HL-60/S4 treated with phorbol 12-myristate 13-acetate at 8.2 ng/mL for 4 days and 3 days (cell line): ENCODE measurements around the gene TMEM81.

ENCODE experiments used
- in situ Hi-C: fragments of 300-500 bp; cut with MboI; formaldehyde crosslinking; loops from 2 replicates; pipeline ENCODE4 v1.15.0; 2022; ENCODE audit warnings: low sequenced_read_pairs

Gene TMEM81

DNA sequence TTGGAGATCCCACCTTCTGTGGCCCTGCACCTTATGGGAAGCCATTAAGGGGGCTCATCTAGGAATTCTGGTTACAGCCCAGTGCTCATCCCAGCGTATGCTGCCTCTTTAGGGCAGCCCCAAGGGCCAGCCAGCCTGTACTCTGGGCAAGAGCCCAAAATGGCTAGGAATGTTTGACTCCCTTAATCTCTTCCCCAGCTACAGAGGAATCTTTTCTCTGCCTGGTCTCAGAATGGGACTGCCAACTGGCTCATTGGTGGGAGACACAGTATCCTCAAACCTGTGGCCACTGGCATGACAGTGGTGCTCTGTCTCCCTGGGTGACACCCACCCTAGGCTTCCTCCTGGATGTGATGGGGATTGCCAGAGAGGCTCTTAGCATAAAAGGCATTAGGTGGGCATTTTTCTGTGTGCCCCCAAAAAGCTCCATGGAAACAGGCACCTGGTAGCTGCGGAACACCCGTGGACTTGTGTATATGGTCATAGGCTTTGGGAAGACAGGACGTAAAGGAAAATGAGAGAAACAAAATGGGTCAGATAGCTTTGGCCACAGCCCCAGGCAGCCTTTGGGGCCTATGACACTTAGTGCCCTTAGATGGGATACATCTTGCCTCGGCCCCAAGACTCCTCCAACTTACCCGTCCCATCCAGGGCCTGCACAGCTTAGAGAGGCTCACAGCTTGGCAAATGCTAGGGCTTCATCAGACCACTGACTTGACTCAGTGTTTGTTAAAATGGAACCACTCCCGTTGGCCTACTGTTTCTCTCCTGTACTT lies 6.9 kb downstream of the TMEM81 start:
- in situ Hi-C loops: no loop called here

DNA sequence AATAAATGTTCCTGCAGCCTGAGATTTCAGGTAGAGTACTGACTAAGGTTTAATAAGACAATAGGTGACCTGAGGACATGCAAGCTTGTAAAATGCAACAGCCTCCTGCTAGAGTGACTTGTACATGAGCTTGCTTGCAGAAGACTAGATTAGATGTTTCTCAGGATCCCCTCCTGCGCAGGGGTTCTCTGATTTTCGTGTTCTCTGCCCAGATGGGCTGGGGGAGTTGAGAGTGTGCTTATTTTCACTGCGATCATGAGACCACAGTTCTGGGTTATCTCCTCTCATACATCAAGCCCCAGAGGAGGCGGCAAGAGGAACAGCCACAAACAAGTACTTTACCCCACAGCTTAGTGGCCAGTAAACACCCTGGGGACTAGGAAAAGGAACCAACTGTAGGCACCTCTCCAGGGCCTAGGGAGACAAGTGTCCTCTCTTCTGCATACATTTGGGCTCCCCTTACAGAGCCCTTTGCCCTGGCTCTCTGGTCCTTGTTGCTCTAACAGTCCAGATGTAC lies 8.0 kb downstream of the TMEM81 start:
- in situ Hi-C loops: no loop called here

DNA sequence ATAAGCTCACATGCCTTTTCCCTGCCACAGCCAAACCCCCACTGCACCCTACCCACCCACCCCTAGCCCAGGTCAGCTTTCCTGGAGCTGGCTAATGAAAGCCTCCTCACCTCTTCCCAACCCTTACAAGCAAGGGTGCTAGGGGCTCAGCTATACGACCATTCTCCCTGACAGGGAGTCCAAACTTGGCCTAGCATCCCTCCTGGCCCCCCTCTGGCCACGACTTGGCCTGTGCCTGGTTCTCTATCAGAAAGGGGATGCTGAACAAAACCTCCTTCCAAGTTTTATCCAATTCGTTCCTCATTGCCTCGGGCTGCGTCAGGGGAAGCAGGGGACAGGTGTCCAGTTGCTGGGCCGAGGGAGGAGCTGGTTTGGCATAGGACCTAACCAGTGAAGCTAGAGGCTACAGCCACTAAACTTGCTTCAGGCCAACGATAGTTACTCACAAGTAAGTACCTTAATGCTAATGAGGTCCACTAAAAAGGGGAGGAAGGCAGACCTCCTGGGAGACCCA lies 8.6 kb downstream of the TMEM81 start:
- in situ Hi-C loops: no loop called here

DNA sequence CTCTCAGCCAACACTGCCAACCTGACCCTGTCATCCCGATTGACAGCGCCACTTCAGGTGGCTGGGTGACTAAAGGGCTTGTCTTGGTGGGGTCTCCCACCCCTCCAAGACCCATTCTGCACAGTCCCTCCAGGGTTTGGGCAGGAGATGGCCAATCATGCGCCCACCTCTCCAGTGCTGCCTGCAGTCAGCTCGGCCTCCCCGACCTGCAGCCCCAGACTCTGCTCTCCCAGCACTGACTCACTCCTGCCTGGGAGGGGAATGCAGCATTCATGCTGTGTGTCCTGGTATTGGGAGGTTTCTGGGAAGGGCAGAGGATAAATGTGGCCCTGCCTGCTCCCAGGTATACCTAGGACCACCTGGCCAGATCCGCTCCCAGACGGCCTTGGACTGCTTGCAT lies 9.7 kb downstream of the TMEM81 start:
- in situ Hi-C loops: no loop called here

DNA sequence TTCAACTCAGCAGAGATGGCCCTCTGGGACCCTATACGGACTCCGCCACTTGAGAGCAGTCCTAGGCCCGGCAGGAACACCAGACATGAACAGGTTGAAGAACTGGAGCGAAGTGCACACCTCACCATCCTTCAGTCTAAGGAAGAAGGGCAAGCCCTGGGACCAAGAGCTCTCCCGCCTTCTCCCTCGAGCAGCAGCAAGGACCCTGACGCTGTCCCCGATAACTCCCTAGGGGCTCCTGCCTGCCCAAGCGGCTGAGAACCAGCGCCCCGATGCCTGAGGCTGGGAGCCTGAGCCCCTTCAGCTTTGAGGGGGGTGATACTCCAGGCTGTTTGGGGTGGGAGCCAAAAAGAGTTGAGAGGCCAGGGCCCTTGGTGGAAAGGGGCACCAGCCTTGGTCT lies 10.2 kb downstream of the TMEM81 start:
- in situ Hi-C loops: no loop called here

DNA sequence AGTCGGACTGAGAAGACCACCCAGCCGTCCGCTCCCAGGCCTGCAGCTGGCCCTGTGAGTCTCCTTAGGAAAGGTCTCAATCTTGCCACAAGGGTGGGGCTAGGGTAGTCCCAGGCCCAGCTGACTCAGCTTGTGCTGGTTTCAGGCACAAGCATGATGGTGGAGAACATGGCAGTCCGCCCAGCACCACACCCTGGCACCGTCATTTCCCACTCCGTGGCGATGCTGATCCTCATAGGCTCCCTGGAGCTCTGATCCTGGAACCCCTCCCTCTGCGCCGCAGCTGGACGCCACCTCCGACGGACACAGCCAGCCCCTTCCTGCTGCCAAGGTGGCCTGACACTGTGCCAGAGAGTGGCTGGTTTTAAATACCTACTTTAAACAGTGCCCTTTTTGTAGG lies 10.7 kb downstream of the TMEM81 start:
- in situ Hi-C loops: no loop called here

DNA sequence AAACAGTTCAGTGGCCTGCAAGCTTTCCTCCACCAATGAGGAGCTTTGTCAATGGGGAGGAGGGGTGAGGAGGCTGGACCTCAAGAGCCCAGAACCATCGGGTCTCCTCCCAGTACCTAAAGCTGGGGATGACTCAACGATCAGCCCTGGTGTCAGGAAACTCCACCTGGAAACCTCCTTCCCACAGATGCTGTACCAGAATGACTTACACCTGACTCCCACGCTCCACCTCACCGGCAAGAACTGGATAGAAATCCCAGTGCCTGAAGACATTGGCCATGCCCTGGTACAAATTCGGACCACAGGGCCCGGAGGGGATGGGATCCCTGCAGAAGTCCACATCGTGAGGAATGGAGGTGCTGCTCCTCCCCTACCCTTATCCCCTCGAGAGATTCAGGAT lies 11.4 kb downstream of the TMEM81 start:
- in situ Hi-C loops: no loop called here

DNA sequence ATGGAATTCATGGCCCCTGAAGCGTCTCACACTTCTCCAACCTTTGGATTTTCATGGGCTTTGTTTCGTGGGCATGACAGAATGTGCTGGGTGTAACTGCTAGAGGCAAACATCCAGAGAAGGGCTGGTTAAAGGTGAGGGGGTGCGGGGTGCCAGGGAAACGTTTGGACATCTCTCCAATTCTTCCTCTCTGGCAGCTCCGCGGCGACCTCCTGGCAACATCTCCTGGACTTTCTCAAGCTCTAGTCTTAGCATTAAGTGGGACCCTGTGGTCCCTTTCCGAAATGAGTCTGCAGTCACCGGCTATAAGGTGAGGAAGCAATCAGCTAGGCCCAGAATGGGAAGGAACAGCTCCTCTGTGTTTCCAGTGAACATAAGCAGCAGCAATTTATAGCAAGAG lies 12.0 kb downstream of the TMEM81 start:
- in situ Hi-C loops: no loop called here

DNA sequence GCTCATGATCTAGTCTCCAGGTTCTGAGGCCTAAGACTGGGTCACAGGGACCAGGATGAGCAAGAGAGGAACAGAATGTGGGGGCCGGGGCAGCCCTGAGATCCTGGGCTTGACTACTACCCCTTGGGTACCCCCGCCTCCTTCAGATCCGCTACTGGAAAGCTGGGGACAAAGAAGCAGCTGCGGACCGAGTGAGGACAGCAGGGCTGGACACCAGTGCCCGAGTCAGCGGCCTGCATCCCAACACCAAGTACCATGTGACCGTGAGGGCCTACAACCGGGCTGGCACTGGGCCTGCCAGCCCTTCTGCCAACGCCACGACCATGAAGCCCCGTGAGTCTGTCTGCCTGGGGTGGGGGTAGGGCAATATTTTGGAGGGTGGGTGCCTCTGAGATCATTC lies 12.5 kb downstream of the TMEM81 start:
- in situ Hi-C loops: no loop called here

DNA sequence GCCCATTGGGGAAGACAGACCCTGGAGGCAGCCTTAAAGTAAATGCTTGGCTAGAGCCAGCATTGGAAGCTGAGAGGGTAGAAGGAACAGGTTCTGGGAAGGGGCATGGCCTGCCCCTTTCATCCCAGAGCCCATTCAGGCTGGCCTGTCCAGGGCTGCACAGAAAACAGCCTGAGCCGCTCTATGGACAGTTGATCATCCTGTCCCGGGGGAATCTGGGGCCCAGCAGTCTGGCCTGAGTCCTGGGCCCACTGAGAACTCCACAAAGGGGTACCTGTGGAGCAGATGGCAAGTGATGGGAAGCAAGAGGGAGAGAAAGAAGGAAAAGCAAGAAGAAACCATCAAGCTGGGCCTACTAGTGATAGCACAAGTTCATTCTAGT lies 13.2 kb downstream of the TMEM81 start:
- in situ Hi-C loops: no loop called here

DNA sequence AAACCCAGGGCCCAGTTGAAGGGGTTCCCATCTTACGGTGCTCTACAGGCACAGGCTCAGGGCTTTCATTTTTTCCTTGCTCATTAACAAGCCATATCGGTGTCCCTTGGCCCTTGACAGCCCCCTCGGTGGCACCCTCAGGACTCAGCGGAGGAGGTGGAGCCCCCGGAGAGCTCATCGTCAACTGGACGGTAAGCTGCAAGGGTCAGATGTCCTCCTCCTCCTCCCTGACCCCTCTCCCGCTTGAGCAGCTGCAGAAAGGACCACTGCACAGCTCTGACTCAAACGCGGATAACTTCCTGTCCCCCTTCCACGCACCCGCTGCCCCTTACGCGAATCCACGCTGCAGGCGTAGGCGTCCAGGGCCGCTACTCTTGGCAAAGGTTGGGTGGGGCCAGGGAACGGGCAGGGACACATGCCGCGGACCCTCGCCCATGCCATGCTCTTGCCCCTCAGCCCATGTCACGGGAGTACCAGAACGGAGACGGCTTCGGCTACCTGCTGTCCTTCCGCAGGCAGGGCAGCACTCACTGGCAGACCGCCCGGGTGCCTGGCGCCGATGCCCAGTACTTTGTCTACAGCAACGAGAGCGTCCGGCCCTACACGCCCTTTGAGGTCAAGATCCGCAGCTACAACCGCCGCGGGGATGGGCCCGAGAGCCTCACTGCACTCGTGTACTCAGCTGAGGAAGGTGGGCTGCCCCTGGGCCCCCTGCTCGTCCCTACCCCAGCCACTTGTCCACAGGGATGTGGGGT lies 14.7 kb downstream of the TMEM81 start:
- in situ Hi-C loops: no loop called here

DNA sequence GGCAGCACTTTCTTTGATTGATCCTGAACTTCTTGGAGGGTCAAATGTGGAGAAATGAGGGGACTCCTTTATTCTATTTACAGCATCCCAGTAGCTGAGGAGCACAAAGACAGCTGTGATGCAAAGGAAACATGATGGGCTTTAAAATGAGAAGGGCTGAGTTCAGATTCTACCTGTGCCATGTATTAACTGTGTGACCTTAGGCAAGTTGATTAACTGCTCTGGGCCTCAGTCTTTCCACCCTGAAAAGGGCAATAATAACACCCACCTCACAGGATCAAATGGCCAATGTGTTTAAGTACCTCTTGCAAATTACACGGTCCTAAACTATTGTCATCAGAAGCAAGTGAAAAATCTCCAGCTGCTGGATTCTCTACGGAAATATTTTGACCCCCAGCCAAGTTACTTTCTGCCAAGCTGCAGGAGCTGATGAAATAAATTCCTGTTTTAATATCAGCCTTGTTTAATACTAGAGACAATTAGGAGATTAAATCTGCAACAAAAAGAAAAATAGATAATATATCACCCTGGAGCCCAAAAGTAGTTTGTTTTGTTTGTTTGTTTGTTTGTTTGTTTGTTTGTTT lies 15.7 kb downstream of the TMEM81 start:
- in situ Hi-C loops: no loop called here

DNA sequence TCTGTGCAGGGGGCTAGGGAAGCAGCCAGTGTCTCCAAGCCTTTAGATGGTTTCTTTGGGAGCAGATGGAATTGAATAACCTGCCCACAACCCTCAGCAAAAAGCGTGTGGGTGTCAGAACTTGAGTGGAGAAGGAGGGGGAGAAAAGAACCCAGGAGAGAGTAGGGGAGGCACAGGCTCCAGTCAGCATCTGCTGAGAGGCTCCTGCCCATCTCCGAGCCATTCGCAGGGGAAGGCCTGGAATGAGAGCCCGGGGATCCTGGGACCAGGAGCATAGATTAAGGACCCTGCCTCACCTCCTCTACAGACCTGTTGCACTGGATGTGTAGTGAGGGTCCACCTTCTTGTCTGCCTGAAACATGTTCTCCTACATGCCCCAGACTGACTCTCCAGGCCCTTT lies 16.3 kb downstream of the TMEM81 start:
- in situ Hi-C loops: no loop called here

DNA sequence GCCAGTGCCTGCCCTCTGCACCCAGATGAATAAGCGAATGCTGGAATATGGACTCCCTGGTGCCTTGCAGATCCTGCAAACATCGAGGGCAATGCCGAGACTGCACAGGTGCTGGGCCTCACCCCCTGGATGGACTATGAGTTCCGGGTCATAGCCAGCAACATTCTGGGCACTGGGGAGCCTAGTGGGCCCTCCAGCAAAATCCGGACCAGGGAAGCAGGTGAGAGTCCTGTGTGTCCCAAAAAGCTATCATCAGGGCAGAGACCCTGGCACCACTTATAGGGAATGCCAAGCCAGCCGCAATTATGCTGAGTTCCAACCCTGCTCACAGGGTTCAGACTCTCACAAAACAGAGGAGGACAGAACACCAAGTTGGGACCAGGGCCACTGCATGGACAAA lies 17.2 kb downstream of the TMEM81 start:
- in situ Hi-C loops: no loop called here

DNA sequence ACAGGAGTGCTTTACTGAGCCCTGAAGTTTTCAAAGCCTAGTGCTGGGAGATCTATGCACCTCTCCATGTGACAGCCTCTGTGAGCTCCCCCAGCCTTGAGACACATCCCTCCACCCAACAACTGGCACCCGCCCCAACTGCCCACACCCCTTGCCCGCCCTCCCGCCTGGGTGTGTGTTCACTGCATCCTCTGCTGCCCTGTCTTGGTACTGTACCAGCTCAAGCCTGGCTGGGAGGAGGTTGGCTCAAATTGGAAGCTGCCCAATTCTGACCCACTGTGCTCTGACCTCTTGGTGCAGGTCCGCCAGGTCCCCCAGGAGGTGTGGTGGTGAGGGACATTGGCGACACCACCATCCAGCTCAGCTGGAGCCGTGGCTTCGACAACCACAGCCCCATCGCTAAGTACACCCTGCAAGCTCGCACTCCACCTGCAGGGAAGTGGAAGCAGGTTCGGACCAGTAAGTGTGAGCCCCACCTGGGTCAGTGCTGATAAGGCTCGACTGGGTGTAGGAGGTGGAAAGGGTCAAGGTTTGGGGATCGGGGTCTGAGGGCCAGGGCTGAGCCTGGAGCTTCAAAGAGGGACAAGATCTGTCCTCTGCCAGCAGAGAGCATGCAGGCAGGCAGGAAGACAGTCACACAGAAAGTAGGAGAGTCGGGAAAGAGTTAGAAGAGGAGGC lies 18.0 kb downstream of the TMEM81 start:
- in situ Hi-C loops: no loop called here

DNA sequence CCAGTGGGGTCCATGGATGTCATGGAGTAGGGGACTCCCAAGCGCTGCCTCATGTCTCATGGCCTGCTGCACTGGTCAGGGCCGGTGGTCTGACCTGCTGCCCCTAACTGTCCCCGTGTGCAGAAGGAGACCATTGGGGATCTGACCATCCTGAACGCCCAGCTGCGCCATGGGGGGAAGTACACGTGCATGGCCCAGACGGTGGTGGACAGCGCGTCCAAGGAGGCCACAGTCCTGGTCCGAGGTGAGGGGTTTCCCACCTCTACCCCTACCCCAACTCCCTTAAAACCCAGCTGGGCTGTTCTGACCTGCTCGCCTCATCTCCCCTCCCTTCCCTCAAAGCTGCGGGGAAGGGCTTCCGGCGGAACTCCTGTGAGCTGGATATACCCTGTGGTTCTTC lies 18.6 kb downstream of the TMEM81 start:
- in situ Hi-C loops: no loop called here

DNA sequence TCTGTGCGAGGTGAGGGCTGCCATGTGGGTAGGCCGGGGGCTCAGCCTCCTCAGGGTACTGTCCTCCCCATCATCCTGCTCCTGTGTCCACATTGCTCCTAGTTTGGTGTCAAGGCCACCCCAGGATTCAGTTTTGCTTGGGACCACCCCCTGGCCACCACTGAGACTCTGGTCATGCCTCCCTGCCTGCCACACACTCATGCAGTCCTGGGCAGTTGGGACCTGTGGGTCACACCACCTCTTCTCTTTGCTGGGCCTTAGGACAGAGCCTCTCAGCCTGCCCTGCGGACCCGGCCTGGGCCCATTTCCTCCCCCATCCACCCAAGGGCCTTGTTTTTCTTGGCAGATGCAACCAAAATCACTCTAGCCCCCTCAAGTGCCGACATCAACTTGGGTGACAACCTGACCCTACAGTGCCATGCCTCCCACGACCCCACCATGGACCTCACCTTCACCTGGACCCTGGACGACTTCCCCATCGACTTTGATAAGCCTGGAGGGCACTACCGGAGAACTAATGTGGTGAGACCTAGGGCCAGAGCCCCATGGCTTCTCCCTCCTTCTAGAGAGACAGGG lies 19.4 kb downstream of the TMEM81 start:
- in situ Hi-C loops: no loop called here

DNA sequence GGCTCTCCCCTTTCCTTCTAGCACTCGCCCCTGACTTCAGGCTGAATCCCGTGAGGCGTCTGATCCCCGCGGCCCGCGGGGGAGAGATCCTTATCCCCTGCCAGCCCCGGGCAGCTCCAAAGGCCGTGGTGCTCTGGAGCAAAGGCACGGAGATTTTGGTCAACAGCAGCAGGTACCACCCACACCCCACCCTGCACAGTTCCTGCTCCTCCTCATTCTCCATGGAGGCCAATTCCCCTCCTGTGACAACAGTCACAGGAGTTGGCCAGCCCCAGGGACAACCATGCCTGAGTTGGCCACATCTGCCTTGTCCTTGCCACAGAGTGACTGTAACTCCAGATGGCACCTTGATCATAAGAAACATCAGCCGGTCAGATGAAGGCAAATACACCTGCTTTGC lies 20.0 kb downstream of the TMEM81 start:
- in situ Hi-C loops: no loop called here

DNA sequence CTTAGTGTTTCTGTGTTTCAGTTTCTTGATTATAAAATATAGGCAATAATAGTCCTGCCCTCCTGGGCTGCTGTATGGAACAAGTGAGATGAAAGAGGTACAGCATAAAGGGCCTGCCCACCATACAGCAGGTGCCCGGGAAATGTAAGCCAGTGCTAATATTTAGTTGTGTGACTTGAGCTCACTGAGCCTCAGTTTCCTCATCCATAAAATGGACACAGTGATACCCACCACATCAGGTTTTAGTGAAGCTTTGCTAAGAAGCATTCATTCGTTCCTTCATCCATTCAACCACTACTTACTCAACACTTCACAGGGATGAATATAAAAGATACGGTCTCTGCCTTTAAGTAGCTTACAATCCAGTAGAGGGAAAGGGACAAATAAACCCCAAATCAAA lies 21.4 kb downstream of the TMEM81 start:
- in situ Hi-C loops: no loop called here

DNA sequence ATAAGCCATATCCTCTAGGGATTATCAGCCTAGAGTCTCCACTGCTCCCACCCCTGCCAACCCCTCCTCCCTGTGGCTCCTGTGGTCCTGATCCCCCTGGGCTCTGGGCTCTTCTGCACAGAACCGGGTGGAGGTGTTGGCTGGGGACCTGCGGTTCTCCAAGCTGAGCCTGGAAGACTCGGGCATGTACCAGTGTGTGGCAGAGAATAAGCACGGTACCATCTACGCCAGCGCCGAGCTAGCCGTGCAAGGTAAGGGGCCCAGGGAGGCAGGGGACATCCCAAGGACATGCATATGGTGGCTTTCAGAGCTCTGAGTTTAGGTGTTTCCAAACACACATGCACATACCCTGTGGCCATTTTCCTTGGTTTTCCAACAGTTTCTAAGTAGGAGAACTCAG lies 21.9 kb downstream of the TMEM81 start:
- in situ Hi-C loops: no loop called here

DNA sequence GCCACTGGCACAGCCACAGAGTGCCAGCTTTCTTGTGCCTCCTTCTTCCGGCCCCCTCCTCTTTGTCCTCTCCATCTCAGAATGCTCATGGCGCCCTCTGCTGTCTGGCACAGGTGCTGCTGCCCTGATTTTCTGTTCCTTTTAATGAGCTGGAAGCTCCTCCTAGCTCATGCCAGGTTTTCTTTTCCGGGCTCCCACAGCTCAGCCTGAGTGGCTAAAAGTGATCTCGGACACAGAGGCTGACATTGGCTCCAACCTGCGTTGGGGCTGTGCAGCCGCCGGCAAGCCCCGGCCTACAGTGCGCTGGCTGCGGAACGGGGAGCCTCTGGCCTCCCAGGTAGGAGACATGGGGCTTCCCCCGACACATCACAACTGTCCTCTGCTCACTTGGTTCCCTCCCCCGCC lies 22.6 kb downstream of the TMEM81 start:
- in situ Hi-C loops: no loop called here
